ENCODE results near the gene ATP1B3. TPM values are rescaled to one million over a fixed set of nuclear protein-coding genes. Genes with fewer than 3 reads are reported as not detected.
A peak's percentile ranks its signal among the peaks of the same experiment; 100 is the strongest.
"Not testable (repeated sequence)": the region's sequence is repeated elsewhere in the genome, so short reads cannot be mapped to it uniquely, and the experiment has no call there.

The ATP1B3 gene
- total RNA-seq, 1 donor from 2014 or later: 231 TPM

GRCh38 chr3:141894524-141895176, 18.2 kb downstream of the ATP1B3 start:
- intact Hi-C loops (cut with micrococcal nuclease): no loop called here
- H3K27me3 Mint-ChIP-seq (ENCODE audit: insufficient read depth): no peaks in the 10 kb centered on the region

GRCh38 chr3:141895731-141896130, 19.3 kb downstream of the ATP1B3 start:
- peaks cover 45% of the 10 kb centered on the region for H3K4me1 Mint-ChIP-seq (ENCODE audit: low read depth)
- peaks cover 43% of the 10 kb centered on the region for H3K36me3 Mint-ChIP-seq (ENCODE audit: low read depth)
- intact Hi-C loops (cut with micrococcal nuclease): no loop called here
- no peak overlapping the region for H3K4me3 Mint-ChIP-seq
- peaks cover 17% of the 10 kb centered on the region for H3K9me3 Mint-ChIP-seq
- no peak overlapping the region for H3K27ac Mint-ChIP-seq
- H3K27me3 Mint-ChIP-seq (ENCODE audit: insufficient read depth): no peaks in the 10 kb centered on the region
- DNase-seq (ENCODE audit: low spot score): no peak

More at GRCh38 chr3:141894524-141895176, 18.2 kb downstream of the ATP1B3 start:
- DNase-seq (ENCODE audit: low spot score): no peak
- Mint-ChIP-seq H3K9me3 (peaks cover 11% of the 10 kb centered on the region), H3K36me3 (ENCODE audit: low read depth) (peaks cover 35% of the 10 kb centered on the region), H3K27ac (no peak overlapping the region), H3K4me1 (ENCODE audit: low read depth) (peaks cover 40% of the 10 kb centered on the region), H3K4me3 (no peak overlapping the region)

GRCh38 chr3:141898908-141899307, 22.5 kb downstream of the ATP1B3 start:
- Mint-ChIP-seq H3K27me3 (ENCODE audit: insufficient read depth) (no peaks in the 10 kb centered on the region), H3K4me3 (no peak overlapping the region), H3K27ac (no peak overlapping the region), H3K36me3 (ENCODE audit: low read depth) (peaks cover 53% of the 10 kb centered on the region), H3K4me1 (ENCODE audit: low read depth) (peaks cover 44% of the 10 kb centered on the region), H3K9me3 (peaks cover 17% of the 10 kb centered on the region)
- intact Hi-C loops (cut with micrococcal nuclease): no loop called here
- no peak for DNase-seq (ENCODE audit: low spot score)

GRCh38 chr3:141900343-141900742, 23.9 kb downstream of the ATP1B3 start:
- Mint-ChIP-seq H3K4me3 (no peak overlapping the region), H3K27me3 (ENCODE audit: insufficient read depth) (no peaks in the 10 kb centered on the region), H3K9me3 (peaks cover 17% of the 10 kb centered on the region), H3K36me3 (ENCODE audit: low read depth) (peaks cover 52% of the 10 kb centered on the region), H3K4me1 (ENCODE audit: low read depth) (peaks cover 46% of the 10 kb centered on the region), H3K27ac (no peak overlapping the region)
- intact Hi-C loops (cut with micrococcal nuclease): no loop called here
- DNase-seq (ENCODE audit: low spot score): no peak

GRCh38 chr3:141901914-141902313, 25.5 kb downstream of the ATP1B3 start:
- Mint-ChIP-seq H3K36me3 (ENCODE audit: low read depth) (peaks cover 44% of the 10 kb centered on the region), H3K27ac (no peak overlapping the region), H3K27me3 (ENCODE audit: insufficient read depth) (no peaks in the 10 kb centered on the region), H3K4me1 (ENCODE audit: low read depth) (peaks cover 36% of the 10 kb centered on the region), H3K9me3 (peaks cover 17% of the 10 kb centered on the region), H3K4me3 (no peak overlapping the region)
- intact Hi-C loops (cut with micrococcal nuclease): no loop called here
- DNase-seq (ENCODE audit: low spot score): no peak

GRCh38 chr3:141904203-141904602, 27.8 kb downstream of the ATP1B3 start:
- no peaks in the 10 kb centered on the region for H3K27me3 Mint-ChIP-seq (ENCODE audit: insufficient read depth)
- no peak for DNase-seq (ENCODE audit: low spot score)
- H3K4me1 Mint-ChIP-seq (ENCODE audit: low read depth): peaks cover 32% of the 10 kb centered on the region
- peak overlapping the region; percentile 70 for H3K27ac Mint-ChIP-seq
- peaks cover 42% of the 10 kb centered on the region for H3K36me3 Mint-ChIP-seq (ENCODE audit: low read depth)
- H3K9me3 Mint-ChIP-seq: peaks cover 6% of the 10 kb centered on the region
- no peak overlapping the region for H3K4me3 Mint-ChIP-seq
- intact Hi-C loops (cut with micrococcal nuclease): loop anchor here (2.0 kb wide), 1 partner anchor 13 kb away; no protein-coding TSS in a partner anchor

GRCh38 chr3:141905129-141905528, 28.7 kb downstream of the ATP1B3 start:
- peaks cover 29% of the 10 kb centered on the region for H3K4me1 Mint-ChIP-seq (ENCODE audit: low read depth)
- H3K9me3 Mint-ChIP-seq: peaks cover 4% of the 10 kb centered on the region
- H3K27ac Mint-ChIP-seq: peak overlapping the region; percentile 30
- no peak overlapping the region for H3K4me3 Mint-ChIP-seq
- intact Hi-C loops (cut with micrococcal nuclease): loop anchor here (2.0 kb wide), 1 partner anchor 14 kb away; no protein-coding TSS in a partner anchor
- DNase-seq (ENCODE audit: low spot score): no peak
- peaks cover 47% of the 10 kb centered on the region for H3K36me3 Mint-ChIP-seq (ENCODE audit: low read depth)
- H3K27me3 Mint-ChIP-seq (ENCODE audit: insufficient read depth): no peaks in the 10 kb centered on the region

- H3K4me1 Mint-ChIP-seq (ENCODE audit: low read depth): peaks cover 12% of the 10 kb centered on the region
- peaks cover 48% of the 10 kb centered on the region for H3K36me3 Mint-ChIP-seq (ENCODE audit: low read depth)
- no peak for DNase-seq (ENCODE audit: low spot score)
- H3K27ac Mint-ChIP-seq: peak overlapping the region; percentile 3
- H3K4me3 Mint-ChIP-seq: no peak overlapping the region
- intact Hi-C loops (cut with micrococcal nuclease): no loop called here
- peaks cover 6% of the 10 kb centered on the region for H3K9me3 Mint-ChIP-seq
- no peaks in the 10 kb centered on the region for H3K27me3 Mint-ChIP-seq (ENCODE audit: insufficient read depth)
Observed at GRCh38 chr3:141909408-141909807, 33.0 kb downstream of the ATP1B3 start.

GRCh38 chr3:141909986-141910385, 33.5 kb downstream of the ATP1B3 start:
- H3K27ac Mint-ChIP-seq; H3K9me3 Mint-ChIP-seq; H3K27me3 Mint-ChIP-seq (ENCODE audit: insufficient read depth); DNase-seq (ENCODE audit: low spot score); H3K4me3 Mint-ChIP-seq; H3K4me1 Mint-ChIP-seq (ENCODE audit: low read depth): not testable (repeated sequence)
- H3K36me3 Mint-ChIP-seq (ENCODE audit: low read depth): peaks cover 48% of the 10 kb centered on the region
- intact Hi-C loops (cut with micrococcal nuclease): loop anchor here (5.0 kb wide), 1 partner anchor 333 kb away; no protein-coding TSS in a partner anchor

GRCh38 chr3:141913150-141913811, 36.8 kb downstream of the ATP1B3 start:
- Mint-ChIP-seq H3K4me3 (no peak overlapping the region), H3K9me3 (peaks cover 6% of the 10 kb centered on the region), H3K36me3 (ENCODE audit: low read depth) (peaks cover 50% of the 10 kb centered on the region), H3K27me3 (ENCODE audit: insufficient read depth) (no peaks in the 10 kb centered on the region), H3K4me1 (ENCODE audit: low read depth) (peaks cover 4% of the 10 kb centered on the region), H3K27ac (no peak overlapping the region)
- DNase-seq (ENCODE audit: low spot score): peak; percentile 26
- intact Hi-C loops (cut with micrococcal nuclease): loop anchor here (1.0 to 5.0 kb wide), 4 partner anchors 38 to 336 kb away; partner anchors contain the start of gene RNF7

- Mint-ChIP-seq H3K27me3 (ENCODE audit: insufficient read depth) (no peaks in the 10 kb centered on the region), H3K4me3 (no peak overlapping the region), H3K36me3 (ENCODE audit: low read depth) (peaks cover 43% of the 10 kb centered on the region), H3K9me3 (peaks cover 6% of the 10 kb centered on the region), H3K4me1 (ENCODE audit: low read depth) (peaks cover 4% of the 10 kb centered on the region), H3K27ac (no peak overlapping the region)
- no peak for DNase-seq (ENCODE audit: low spot score)
- intact Hi-C loops (cut with micrococcal nuclease): loop anchor here (5.0 kb wide), 1 partner anchor 337 kb away; no protein-coding TSS in a partner anchor
Observed at GRCh38 chr3:141914311-141914710, 37.9 kb downstream of the ATP1B3 start.

GRCh38 chr3:141915016-141915415, 38.6 kb downstream of the ATP1B3 start:
- H3K9me3 Mint-ChIP-seq: peaks cover 6% of the 10 kb centered on the region
- no peak overlapping the region for H3K4me3 Mint-ChIP-seq
- peaks cover 4% of the 10 kb centered on the region for H3K4me1 Mint-ChIP-seq (ENCODE audit: low read depth)
- peaks cover 38% of the 10 kb centered on the region for H3K36me3 Mint-ChIP-seq (ENCODE audit: low read depth)
- no peak overlapping the region for H3K27ac Mint-ChIP-seq
- DNase-seq (ENCODE audit: low spot score): no peak
- intact Hi-C loops (cut with micrococcal nuclease): no loop called here
- no peaks in the 10 kb centered on the region for H3K27me3 Mint-ChIP-seq (ENCODE audit: insufficient read depth)

GRCh38 chr3:141915766-141916165, 39.3 kb downstream of the ATP1B3 start:
- intact Hi-C loops (cut with micrococcal nuclease): no loop called here
- H3K4me1 Mint-ChIP-seq (ENCODE audit: low read depth): no peaks in the 10 kb centered on the region
- DNase-seq (ENCODE audit: low spot score): no peak
- H3K36me3 Mint-ChIP-seq (ENCODE audit: low read depth): peaks cover 36% of the 10 kb centered on the region
- peaks cover 6% of the 10 kb centered on the region for H3K9me3 Mint-ChIP-seq
- no peak overlapping the region for H3K27ac Mint-ChIP-seq
- H3K27me3 Mint-ChIP-seq (ENCODE audit: insufficient read depth): no peaks in the 10 kb centered on the region
- H3K4me3 Mint-ChIP-seq: no peak overlapping the region

Measured in activated T-helper 1 cell treated with anti-CD3 and anti-CD28 coated beads, Interleukin-12 subunit alpha, Interleukin-12 subunit beta, Interleukin-2, Interleukin-4 antibody, amounts not matched to agents 30 ng/mL and 10 ng/mL and 1 ng/mL, durations not matched to agents 14 hours and 24 hours and 36 hours (primary cell).